Parathyroid adenoma (tissue), 2 donors: ENCODE measurements around the gene ANTXR1.

Experiments
- H2AFZ ChIP-seq: fragments of 300-600 bp; sonication (generic); one replicate; pipeline ENCODE4 v1.7.0; 2017; ENCODE audit warnings: antibody characterized with exemption, mild to moderate bottlenecking
- H3K27ac ChIP-seq: fragments of 300-600 bp; sonication (generic); one replicate; pipeline ENCODE4 v1.7.0; 2017
- H3K27me3 ChIP-seq: fragments of 300-600 bp; sonication (generic); one replicate; pipeline ENCODE4 v1.7.0; 2017; ENCODE audit warnings: low read length; ENCODE audit not compliant: control insufficient read depth, insufficient read depth
- H3K36me3 ChIP-seq: fragments of 300-600 bp; sonication (generic); one replicate; pipeline ENCODE4 v1.7.0; 2017; ENCODE audit warnings: low read length; ENCODE audit not compliant: control insufficient read depth, insufficient read depth
- H3K4me1 ChIP-seq: fragments of 300-600 bp; sonication (generic); one replicate; pipeline ENCODE4 v1.7.0; 2017; ENCODE audit warnings: control low read depth
- H3K4me2 ChIP-seq: fragments of 300-600 bp; sonication (generic); one replicate; pipeline ENCODE4 v1.7.0; 2017; ENCODE audit warnings: low read length
- H3K4me3 ChIP-seq: fragments of 300-600 bp; sonication (generic); one replicate; pipeline ENCODE4 v1.7.0; 2017; ENCODE audit warnings: low read depth, low read length
- H3K79me2 ChIP-seq: fragments of 300-600 bp; sonication (generic); one replicate; pipeline ENCODE4 v1.7.0; 2017; ENCODE audit warnings: control low read depth
- H3K9ac ChIP-seq: fragments of 300-600 bp; sonication (generic); one replicate; pipeline ENCODE4 v1.7.0; 2017; ENCODE audit warnings: mild to moderate bottlenecking
- H3K9me3 ChIP-seq: fragments of 300-600 bp; sonication (generic); one replicate; pipeline ENCODE4 v1.7.0; 2017; ENCODE audit warnings: low read length; ENCODE audit not compliant: control insufficient read depth
- TF ChIP-seq, protein P1 (sequence below): fragments of 300-600 bp; sonication (generic); IDR thresholded peaks from one replicate; pipeline ENCODE4 v1.7.0; 2017; ENCODE audit warnings: antibody characterized with exemption, mild to moderate bottlenecking
- donor health status: primary hyperparathyroidism.

Gene ANTXR1

DNA sequence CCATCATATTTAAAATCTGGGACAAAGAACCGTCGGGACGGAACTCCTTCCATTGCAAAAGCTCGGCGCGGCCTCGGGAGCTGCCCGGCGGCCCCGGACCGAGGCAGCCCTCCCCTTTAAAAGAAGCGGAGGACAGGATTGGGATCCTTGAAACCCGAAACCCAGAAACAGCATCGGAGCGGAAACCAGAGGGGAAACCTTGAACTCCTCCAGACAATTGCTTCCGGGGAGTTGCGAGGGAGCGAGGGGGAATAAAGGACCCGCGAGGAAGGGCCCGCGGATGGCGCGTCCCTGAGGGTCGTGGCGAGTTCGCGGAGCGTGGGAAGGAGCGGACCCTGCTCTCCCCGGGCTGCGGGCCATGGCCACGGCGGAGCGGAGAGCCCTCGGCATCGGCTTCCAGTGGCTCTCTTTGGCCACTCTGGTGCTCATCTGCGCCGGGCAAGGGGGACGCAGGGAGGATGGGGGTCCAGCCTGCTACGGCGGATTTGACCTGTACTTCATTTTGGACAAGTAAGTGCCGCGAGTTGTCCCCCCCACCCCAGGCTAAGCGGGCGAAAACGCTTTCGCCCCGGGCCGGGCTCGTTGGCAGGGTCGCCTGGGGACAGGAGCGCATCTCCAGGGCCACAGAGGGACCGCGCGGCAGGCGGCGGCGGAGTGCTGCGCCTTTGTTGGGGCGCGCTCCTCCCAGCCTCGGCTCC lies at the start of gene ANTXR1:
TSS of gene ANTXR1 (plus strand) at position 38 of the 698 bp plus-strand sequence. CDS start at position 359, 321 bp downstream.
- no peaks in the 10 kb centered on the region for H3K9me3 ChIP-seq
- TF ChIP-seq, protein P1, sequence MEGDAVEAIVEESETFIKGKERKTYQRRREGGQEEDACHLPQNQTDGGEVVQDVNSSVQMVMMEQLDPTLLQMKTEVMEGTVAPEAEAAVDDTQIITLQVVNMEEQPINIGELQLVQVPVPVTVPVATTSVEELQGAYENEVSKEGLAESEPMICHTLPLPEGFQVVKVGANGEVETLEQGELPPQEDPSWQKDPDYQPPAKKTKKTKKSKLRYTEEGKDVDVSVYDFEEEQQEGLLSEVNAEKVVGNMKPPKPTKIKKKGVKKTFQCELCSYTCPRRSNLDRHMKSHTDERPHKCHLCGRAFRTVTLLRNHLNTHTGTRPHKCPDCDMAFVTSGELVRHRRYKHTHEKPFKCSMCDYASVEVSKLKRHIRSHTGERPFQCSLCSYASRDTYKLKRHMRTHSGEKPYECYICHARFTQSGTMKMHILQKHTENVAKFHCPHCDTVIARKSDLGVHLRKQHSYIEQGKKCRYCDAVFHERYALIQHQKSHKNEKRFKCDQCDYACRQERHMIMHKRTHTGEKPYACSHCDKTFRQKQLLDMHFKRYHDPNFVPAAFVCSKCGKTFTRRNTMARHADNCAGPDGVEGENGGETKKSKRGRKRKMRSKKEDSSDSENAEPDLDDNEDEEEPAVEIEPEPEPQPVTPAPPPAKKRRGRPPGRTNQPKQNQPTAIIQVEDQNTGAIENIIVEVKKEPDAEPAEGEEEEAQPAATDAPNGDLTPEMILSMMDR = no peak
- peak within 1 kb of the TSS; percentile 98 for H3K4me2 ChIP-seq
- H3K4me3 ChIP-seq = peak within 1 kb of the TSS; percentile 75
- H2AFZ ChIP-seq = peak within 1 kb of the TSS; percentile 93
- peaks cover 16% of the 10 kb centered on the region for H3K79me2 ChIP-seq
- H3K27ac ChIP-seq = peak within 1 kb of the TSS; percentile 52
- H3K36me3 ChIP-seq = no peaks in the 10 kb centered on the region
- peak within 1 kb of the TSS; percentile 39 for H3K9ac ChIP-seq
- H3K27me3 ChIP-seq = no peaks in the 10 kb centered on the region
- H3K4me1 ChIP-seq = no peaks in the 10 kb centered on the region

DNA sequence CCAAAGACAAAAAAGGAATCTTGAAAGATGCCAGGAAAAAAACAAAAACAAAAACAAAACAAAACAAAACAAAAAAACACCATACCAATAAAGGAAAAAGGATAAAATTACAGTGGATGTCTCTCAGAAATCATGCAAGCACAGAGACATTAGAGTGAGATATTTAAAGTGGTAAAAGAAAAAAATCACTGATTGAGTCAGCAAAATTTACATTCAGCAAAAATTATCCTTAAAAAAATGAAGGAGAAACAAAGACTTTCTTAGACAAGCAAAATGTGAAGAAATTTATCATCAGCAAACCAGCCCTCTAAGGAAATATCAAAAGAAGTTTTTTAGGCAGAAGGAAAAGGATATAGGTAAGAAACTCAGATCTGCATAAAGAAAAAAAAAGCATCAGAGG lies 48.7 kb upstream of the ANTXR1 start:
- H3K36me3 ChIP-seq = no peaks in the 10 kb centered on the region
- no peak overlapping the region for H3K4me3 ChIP-seq
- no peaks in the 10 kb centered on the region for H3K27me3 ChIP-seq
- H2AFZ ChIP-seq = no peak overlapping the region
- H3K9ac ChIP-seq = no peak overlapping the region
- no peaks in the 10 kb centered on the region for H3K79me2 ChIP-seq
- no peaks in the 10 kb centered on the region for H3K4me1 ChIP-seq
- H3K9me3 ChIP-seq = no peaks in the 10 kb centered on the region
- no peak overlapping the region for H3K4me2 ChIP-seq
- TF ChIP-seq, protein P1 = no peak
- no peak overlapping the region for H3K27ac ChIP-seq

DNA sequence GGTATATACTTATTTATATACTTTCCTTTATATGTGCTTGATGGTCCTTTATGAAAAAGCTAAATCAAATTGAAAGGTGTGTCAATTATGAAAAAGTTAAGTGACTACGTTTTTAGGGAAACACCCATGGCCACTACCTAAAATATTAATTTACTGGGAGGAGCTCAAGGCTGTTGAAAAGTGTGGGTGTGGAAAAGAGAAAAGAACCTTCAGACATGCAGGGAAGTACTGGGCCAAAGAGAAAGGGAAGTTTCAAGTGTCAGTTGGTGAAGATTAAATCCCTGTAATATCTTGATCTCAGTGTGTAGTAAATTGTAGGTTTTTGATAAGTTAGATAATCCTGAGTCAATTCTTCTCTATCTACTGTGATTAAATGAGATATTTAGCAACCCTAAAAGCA lies 44.8 kb upstream of the ANTXR1 start:
- Histone ChIP-seq H3K36me3 (no peaks in the 10 kb centered on the region), H3K4me3 (no peak overlapping the region), H3K79me2 (no peaks in the 10 kb centered on the region), H2AFZ (no peak overlapping the region), H3K27me3 (no peaks in the 10 kb centered on the region), H3K9me3 (no peaks in the 10 kb centered on the region), H3K4me2 (no peak overlapping the region), H3K27ac (no peak overlapping the region), H3K4me1 (no peaks in the 10 kb centered on the region), H3K9ac (no peak overlapping the region)
- TF ChIP-seq, protein P1 = no peak

DNA sequence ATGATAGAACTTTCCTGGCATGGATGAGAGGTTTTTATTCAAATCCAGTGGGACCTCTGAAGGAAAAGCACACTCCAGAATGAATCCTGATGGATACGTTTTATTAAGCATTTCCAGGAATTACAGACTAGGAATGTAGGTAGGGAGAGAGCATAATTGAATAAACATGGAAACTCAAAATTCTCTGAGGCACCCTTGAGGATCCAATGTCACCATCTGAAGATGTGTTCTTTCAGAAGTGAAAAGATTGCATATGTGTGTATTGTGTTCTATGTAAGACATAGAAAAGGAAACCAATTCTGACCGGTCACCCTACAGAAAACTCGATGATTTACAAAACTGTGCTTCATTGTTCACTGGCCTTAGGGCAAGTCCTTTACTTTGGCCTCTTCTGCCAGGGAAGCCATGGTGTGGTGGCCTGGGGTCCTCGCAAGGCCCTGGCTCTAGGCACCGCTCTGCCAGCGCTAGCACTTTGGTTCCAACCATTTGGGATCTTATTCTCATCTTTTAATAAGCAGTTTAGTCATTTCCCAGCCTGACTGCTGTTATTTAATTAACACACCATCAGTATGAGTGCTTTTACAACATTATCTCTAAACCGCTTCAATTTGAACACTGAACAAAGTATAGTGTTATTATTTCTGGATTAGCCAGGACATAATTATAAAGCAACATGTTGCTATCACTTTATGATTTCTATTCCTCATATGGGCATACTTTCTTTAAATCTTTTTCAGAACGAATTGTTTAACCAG lies 43.1 kb upstream of the ANTXR1 start:
- H3K4me3 ChIP-seq = no peak overlapping the region
- H3K36me3 ChIP-seq = no peaks in the 10 kb centered on the region
- H2AFZ ChIP-seq = no peak overlapping the region
- TF ChIP-seq, protein P1 = no peak
- H3K9ac ChIP-seq = no peak overlapping the region
- H3K79me2 ChIP-seq = no peaks in the 10 kb centered on the region
- no peaks in the 10 kb centered on the region for H3K9me3 ChIP-seq
- H3K4me1 ChIP-seq = no peaks in the 10 kb centered on the region
- H3K27me3 ChIP-seq = no peaks in the 10 kb centered on the region
- H3K4me2 ChIP-seq = no peak overlapping the region
- no peak overlapping the region for H3K27ac ChIP-seq
